ENCODE data around the gene MED15. TPM values are rescaled to one million over a fixed set of nuclear protein-coding genes. Genes with fewer than 3 reads are reported as not detected.

Gene MED15
- total and polyA plus RNA-seq, 2 experiments from 2014 or later = 29.2 to 43.5 TPM

GRCh38 chr22:20562607-20563465 is 55.4 kb downstream of the MED15 start:
- ATAC-seq (no peak), DNase-seq (ENCODE audit: low spot score) (no peak)
- Mint-ChIP-seq H3K27ac (no peak overlapping the region), H3K9me3 (peaks cover 11% of the 10 kb centered on the region; the same call in 2 of the 3 replicates), H3K27me3 (ENCODE audit: insufficient read depth, low read depth, poor library complexity) (peaks cover 6% of the 10 kb centered on the region), H3K4me1 (no peaks in the 10 kb centered on the region), H3K36me3 (ENCODE audit: low read depth) (peaks cover 55% of the 10 kb centered on the region), H3K4me3 (no peak overlapping the region)
- no peaks in the 10 kb centered on the region for H3K4me1 ChIP-seq (ENCODE audit: insufficient read depth)
- H3K27me3 ChIP-seq (ENCODE audit: insufficient read depth) = no peaks in the 10 kb centered on the region
- H3K9me2 ChIP-seq (ENCODE audit: insufficient read depth) = no peaks in the 10 kb centered on the region
- H3K4me3 ChIP-seq = no peak overlapping the region
- H3F3A ChIP-seq (replicated peaks; ENCODE audit: low read depth) = no peaks in the 10 kb centered on the region
- H3K4me2 ChIP-seq = no peak overlapping the region
- H3K27ac ChIP-seq (ENCODE audit: low read depth) = no peak overlapping the region
- no peaks in the 10 kb centered on the region; the same call in 1 of the 2 replicates for H4K20me1 ChIP-seq (replicated peaks; ENCODE audit: insufficient read depth)
- H3K36me3 ChIP-seq (ENCODE audit: insufficient read depth) = peaks cover 18% of the 10 kb centered on the region
- no peak for TF ChIP-seq EZH2phosphoT487 (IDR thresholded peaks at IDR 0.05; ENCODE audit: unreplicated experiment)
- TF ChIP-seq REST (IDR thresholded peaks at IDR 0.05; ENCODE audit: unreplicated experiment) = no peak
- no peak for TF ChIP-seq CTCF (conservative IDR thresholded peaks at IDR 0.05; ENCODE audit: low read depth in 2 of 2)
- no peak for TF ChIP-seq NANOG (IDR thresholded peaks at IDR 0.05; ENCODE audit: borderline replicate concordance)
- no peak for TF ChIP-seq ZNF462 (CRISPR knock-in tag; IDR thresholded peaks at IDR 0.05)
- no peak for TF ChIP-seq ZNF114 (CRISPR knock-in tag; IDR thresholded peaks at IDR 0.05)
- TF ChIP-seq POLR2AphosphoS5 (IDR thresholded peaks at IDR 0.05; ENCODE audit: low read depth) = no peak
- TF ChIP-seq ETS1 (IDR thresholded peaks at IDR 0.05) = no peak
- TF ChIP-seq STAT1 (IDR thresholded peaks at IDR 0.05; ENCODE audit: unreplicated experiment) = no peak
- no peak overlapping the region for H2AFZ ChIP-seq
- no peaks in the 10 kb centered on the region; the same call in 1 of the 2 replicates for H3K79me2 ChIP-seq (replicated peaks; ENCODE audit: insufficient read depth)
